KOPT-K1 (cell line): ENCODE results near the gene TMEM247.
A peak's percentile ranks its signal among the peaks of the same experiment; 100 is the strongest.

ENCODE experiments used
- H3K27ac ChIP-seq: fragments of 200-600 bp; sonication (generic); 2 replicates; pipeline ENCODE4 v1.5.1; 2016; ENCODE audit warnings: antibody characterized with exemption, mild to moderate bottlenecking, low read depth, low read length; ENCODE audit not compliant: poor library complexity, severe bottlenecking
- H3K36me3 ChIP-seq: fragments of 200-600 bp; sonication (generic); 2 replicates; pipeline ENCODE4 v1.5.1; 2017; ENCODE audit warnings: antibody characterized with exemption, mild to moderate bottlenecking, low read length, moderate library complexity; ENCODE audit not compliant: insufficient read depth
- H3K9me3 ChIP-seq: fragments of 200-600 bp; sonication (generic); 2 replicates; pipeline ENCODE4 v1.5.1; 2017; ENCODE audit warnings: antibody characterized with exemption, low read length, mild to moderate bottlenecking; ENCODE audit not compliant: insufficient read depth, poor library complexity, severe bottlenecking

TMEM247 gene

DNA sequence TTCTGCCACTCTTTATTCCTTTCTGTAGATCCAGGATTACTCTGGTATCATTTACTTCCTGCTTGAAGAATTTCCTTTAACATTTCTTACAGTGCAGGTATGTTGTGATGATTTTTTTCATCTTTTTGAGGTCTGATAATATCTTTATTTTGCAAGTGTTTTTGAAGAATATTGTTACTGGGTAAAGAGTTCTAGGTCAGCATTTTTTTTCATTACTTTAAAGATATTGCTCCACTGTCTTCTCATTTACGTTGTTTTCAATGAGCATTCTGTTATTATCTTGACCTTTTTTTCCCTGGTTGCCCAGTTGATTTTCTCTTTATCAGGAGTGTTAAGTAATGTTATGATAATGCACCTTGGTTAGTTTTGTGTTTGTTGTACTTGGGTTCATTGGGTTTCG, 31.7 kb upstream of the TMEM247 start:
- no peaks in the 10 kb centered on the region for H3K36me3 ChIP-seq
- H3K9me3 ChIP-seq = peaks cover 16% of the 10 kb centered on the region
- no peak overlapping the region for H3K27ac ChIP-seq

DNA sequence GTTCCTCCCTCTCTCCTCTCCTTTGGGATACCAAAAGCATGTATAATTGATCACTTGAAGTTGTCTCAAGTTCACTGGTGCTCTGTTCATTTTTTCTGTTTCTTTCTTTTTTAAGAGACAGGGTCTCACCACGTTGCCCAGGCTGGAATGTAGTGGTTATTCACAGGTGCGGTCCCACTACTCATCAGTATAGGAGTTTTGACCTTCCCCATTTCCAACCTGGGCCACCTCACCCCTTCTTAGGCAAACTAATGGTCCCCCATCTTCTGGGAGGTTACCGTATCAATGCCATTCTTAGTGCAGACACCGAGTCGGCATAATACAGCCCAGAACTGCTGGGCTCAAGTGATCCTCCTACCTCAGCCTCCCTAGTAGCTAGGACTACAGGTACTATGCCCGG, 31.3 kb upstream of the TMEM247 start:
- Histone ChIP-seq H3K36me3 (no peaks in the 10 kb centered on the region), H3K9me3 (peaks cover 16% of the 10 kb centered on the region), H3K27ac (no peak overlapping the region)

DNA sequence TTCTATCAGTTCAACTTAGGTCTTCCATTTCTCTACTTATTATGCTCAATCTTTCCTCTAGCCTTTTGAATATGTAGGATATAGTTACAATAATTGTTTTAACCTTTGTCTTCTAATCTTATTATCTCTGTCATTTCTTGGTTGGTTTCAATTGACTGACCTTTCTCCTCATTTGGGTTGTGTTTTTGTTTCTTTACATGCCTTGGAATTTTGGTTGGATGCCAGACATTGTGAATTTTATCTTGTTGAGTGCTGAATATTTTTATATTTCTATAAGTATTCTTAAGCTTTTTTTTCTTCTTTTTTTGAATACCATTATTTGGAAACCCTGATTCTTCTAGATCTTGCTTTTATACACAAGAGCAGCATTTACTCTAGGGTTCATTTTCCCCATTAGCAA, 30.7 kb upstream of the TMEM247 start:
- Histone ChIP-seq H3K27ac (no peak overlapping the region), H3K36me3 (no peaks in the 10 kb centered on the region), H3K9me3 (peaks cover 16% of the 10 kb centered on the region)

DNA sequence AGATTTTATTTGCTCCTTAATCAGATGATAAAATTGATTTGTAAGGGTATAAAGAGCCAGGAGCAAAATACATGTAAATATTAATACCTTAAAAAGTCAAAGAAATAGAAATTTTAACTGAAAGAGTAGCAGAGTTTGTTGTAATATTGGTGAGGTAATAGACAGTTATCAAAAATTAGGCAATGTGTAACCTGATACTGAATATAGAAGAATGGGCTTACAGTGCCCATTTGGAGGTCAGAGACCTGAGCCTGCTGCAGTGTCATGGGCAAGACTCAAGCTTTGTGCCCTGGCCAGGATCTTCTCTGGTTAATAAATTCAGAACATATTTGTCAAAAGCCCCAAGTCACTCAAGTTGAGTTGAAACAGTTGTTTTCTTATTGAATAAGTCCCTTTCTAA, 29.7 kb upstream of the TMEM247 start:
- H3K27ac ChIP-seq = no peak overlapping the region
- peaks cover 16% of the 10 kb centered on the region for H3K9me3 ChIP-seq
- no peaks in the 10 kb centered on the region for H3K36me3 ChIP-seq

DNA sequence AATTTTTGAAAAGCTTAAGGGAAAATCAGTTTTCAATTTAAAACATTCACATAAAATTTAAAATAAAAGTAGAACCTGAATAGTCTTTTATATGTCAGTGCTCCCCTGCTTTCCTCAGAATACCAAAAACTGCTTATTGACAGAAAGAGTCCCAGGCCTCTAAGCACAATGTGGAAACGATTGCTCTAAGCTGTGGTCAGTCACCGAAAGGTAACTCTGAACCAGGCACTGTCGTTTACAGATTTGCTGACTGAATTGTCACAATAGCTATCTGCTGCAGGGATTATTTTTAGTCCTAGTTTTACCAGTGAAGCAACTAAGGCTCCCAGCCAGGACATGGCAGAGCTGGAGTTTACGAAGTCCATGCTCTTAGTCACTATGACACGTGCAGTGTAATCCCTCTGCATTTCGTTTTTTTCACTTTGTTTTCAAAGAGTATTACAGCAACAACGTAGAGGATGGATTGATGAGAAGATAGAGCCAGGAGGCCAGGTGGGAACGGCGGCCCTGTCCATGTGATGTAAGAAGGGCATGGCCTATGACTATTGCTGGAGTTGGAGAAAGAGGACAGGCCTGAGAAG, 28.1 kb upstream of the TMEM247 start:
- Histone ChIP-seq H3K36me3 (no peaks in the 10 kb centered on the region), H3K9me3 (peaks cover 6% of the 10 kb centered on the region), H3K27ac (no peak overlapping the region)

DNA sequence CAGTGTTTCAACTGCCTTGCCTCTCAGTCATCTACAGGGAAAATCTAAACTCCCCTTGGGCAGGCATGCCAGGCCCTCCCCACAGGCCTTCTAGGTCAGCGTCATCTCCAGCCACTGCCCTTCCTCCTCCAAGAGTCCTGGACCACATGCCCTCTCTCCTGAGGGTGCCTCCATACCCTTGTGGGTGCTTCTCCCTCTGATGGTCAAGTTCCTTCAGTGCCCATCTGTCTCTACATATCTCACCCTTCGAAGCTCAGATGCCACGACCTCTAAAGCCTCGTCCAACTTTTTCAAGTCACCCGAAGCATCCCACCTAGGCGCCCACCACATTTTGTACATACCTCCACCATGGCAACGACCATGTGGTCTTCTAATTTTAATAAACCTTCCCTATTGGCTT, 22.6 kb upstream of the TMEM247 start:
- Histone ChIP-seq H3K36me3 (no peaks in the 10 kb centered on the region), H3K9me3 (no peaks in the 10 kb centered on the region), H3K27ac (no peak overlapping the region)

DNA sequence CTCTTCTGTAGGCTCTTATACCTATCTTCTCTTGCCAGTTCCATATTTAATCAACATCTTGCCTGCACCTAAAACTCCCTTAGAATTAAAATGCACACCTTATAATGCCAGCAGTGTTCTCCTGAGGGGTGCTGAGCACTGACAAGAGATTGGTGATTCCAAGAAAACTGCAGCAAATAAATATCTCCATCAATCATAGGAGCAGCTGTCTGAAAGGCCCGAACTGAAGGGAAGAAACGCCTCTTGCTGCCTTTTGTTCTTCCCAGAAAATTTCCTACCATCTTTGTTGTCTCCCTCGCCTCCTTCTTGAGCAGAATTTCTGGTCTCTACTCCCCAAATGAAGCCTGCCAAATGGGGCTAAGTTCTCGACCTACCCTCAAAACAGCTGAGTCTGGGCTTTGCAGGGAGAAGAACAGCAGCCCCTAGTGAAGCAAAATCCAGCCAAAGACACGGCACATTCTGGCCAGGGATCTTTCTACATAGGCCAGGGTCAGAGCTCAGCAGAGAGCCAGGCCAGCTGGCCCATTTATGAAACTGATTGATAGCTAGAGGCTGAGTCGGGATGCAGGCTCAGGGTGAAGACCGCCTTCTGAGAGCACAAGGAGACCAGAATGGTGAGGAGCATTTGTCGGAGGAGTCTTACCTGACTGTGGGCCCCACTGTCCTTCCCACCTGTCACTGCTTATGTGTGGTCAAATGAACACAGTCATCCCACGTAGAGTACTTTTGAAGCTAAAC, 20.4 kb upstream of the TMEM247 start:
- no peaks in the 10 kb centered on the region for H3K9me3 ChIP-seq
- H3K36me3 ChIP-seq = no peaks in the 10 kb centered on the region
- peak overlapping the region; percentile 8 for H3K27ac ChIP-seq

DNA sequence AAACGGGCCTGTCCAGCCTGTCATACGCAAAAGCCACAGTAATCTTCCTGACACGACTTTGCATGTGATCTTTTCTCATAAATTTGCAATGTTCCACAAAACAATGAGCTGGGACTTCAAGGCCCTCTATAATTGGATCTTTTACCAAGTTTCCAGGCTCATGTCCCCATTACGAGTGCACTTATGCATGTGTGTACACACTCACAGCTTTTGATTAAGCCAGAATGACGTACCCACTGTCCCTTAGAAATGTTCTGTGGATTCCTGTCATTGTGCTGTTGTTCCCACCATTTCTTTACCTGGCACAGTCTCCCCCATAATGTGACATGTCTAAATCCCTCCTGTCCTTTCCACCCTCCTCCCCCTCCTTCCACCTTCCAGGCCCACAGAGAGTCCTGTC, 19.7 kb upstream of the TMEM247 start:
- Histone ChIP-seq H3K27ac (peak overlapping the region; percentile 8), H3K36me3 (no peaks in the 10 kb centered on the region), H3K9me3 (no peaks in the 10 kb centered on the region)

DNA sequence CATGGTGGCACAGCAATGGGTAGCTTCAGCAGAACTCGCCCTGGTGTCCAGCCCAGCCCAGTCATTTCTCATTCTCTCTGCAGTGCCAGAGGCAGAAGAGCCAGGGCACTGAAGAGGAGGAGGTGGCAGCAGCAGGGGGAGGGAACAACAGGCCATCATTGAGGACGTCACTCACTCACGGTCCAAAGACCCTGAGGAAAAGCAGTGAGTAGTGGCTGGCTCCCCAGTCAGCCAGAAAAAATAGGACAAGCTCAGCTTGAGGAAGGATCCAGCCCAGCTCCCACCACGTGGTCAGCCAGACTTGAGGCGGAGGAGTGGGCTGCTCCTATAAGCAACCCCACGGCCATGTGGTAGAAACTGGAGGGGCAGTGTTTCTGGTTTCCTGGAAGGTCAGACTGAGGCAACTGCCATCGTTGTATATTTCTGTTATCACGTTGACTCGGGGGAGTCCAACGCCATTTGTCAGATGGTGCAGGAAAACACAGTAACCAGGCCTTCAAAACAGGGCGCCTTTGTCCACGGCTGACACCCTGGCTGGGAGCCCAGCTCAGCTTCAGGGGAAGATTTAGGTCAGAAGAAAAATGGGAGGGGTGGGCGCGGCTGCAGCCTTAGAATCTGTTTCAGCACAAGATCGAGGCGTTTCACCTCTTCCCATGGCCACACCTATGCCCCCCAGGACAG, 19.0 kb upstream of the TMEM247 start:
- Histone ChIP-seq H3K36me3 (no peaks in the 10 kb centered on the region), H3K9me3 (no peaks in the 10 kb centered on the region), H3K27ac (no peak overlapping the region)

DNA sequence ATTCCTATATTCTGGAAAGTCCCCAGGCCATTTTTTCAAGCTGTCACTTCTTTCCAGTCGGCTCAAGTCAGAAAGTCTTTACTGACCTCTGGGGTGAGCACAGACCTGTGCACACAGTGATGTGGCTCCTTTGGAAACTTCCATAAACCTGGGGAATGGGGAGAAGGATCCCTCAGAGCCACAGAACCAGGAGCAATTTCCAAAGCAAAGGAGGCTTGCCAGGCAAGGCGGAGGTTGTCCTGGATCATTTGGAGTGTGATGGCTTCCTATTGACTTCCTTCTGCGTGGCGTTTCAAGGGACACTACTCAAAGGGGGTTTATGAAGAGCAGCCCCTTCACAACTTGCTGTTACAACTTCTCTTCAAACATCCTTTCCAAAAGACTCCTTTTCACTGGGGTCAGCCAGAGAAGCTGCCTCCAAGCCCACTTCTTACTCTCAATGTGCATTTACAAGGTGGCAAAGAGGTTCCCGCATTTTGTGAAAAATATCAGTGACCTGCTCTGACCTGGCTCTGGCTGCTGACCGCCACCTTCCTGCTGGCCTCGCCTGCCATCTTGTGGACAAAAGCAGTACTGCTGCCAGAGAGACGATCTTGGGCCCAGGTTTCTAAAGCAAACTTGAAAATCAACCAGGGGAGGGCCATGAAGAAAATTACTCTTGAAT, 18.2 kb upstream of the TMEM247 start:
- H3K27ac ChIP-seq = peak overlapping the region; percentile 6
- H3K36me3 ChIP-seq = no peaks in the 10 kb centered on the region
- H3K9me3 ChIP-seq = no peaks in the 10 kb centered on the region

DNA sequence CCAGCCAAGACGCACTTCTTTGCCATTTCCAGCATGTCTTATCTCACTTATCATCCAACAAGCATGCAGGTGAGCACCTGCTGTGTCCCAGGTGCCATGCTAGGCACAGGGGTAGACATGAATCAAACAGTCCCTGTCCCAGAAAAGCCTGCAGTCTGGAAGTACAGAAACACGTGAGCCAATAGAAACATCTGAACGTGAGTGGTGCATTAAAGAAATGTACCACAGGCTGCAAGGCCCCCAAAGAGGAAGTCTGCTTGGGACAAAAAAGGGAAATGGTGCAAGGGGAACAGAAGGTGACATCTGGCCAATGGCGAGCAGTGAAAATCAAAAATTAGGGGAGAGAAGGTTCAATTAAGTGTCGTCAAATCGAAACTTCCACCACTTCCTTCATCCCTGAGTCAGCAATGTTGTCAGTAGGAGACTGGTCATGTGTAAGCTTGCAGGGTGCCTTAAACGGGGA, 17.6 kb upstream of the TMEM247 start:
- Histone ChIP-seq H3K9me3 (no peaks in the 10 kb centered on the region), H3K27ac (no peak overlapping the region), H3K36me3 (no peaks in the 10 kb centered on the region)

DNA sequence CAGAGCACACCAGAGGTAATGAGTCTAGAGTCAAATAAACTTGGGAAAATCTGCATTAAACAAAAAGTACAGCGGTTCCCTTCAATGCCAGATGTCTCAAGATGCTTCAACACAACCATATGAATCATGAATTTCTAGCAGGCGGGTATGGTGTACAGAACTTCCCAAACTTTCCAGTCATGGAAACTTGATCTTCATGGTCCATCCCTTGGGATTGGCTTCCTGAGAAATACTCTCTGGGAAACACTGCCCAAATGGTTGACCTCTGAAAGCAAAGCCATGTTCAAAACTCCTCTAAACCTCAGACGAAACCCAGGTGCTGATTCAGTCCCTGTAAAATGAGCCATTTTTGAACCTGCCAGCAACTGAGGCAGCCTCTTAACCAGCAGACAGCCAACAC, 16.4 kb upstream of the TMEM247 start:
- no peaks in the 10 kb centered on the region for H3K9me3 ChIP-seq
- no peak overlapping the region for H3K27ac ChIP-seq
- no peaks in the 10 kb centered on the region for H3K36me3 ChIP-seq

DNA sequence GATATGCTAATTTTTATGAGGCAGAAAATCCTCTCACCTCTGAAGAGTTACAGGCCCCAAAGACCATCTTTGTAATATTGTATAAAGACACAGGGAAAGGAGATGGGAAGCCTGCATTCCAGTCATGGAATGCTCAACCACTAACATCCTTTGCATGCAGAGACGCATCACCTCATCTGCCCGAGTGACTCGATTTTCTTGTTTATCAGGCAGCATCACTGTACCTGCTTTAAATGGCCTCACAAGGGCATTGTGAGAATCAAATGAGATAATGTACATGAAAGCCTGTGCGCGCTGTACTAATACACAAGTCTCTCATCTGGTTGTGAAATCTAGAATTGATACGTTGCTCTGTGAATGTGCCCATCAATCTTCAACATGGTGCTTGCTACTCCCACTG, 10.2 kb upstream of the TMEM247 start:
- H3K9me3 ChIP-seq = no peaks in the 10 kb centered on the region
- H3K36me3 ChIP-seq = no peaks in the 10 kb centered on the region
- H3K27ac ChIP-seq = no peak overlapping the region

DNA sequence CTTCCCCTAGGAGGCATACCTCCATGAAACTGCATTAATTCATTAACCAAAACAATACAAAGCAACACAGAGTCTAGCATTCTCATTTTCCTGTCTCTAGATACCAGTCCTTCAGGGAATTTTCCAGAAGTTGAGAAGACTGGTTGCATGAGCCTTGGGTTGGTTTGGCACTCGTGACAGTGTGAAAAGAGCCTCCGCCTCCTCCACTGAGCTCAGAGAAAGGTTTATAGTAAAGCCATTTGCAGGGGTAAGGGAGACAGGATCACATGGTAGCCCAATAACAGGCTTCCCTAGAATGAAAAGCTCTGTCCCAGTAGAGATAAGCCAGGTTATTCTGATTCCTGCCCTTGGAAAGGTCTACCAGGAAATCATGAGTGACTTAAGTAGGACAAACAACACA, 9.7 kb upstream of the TMEM247 start:
- H3K9me3 ChIP-seq = no peaks in the 10 kb centered on the region
- no peaks in the 10 kb centered on the region for H3K36me3 ChIP-seq
- H3K27ac ChIP-seq = no peak overlapping the region

DNA sequence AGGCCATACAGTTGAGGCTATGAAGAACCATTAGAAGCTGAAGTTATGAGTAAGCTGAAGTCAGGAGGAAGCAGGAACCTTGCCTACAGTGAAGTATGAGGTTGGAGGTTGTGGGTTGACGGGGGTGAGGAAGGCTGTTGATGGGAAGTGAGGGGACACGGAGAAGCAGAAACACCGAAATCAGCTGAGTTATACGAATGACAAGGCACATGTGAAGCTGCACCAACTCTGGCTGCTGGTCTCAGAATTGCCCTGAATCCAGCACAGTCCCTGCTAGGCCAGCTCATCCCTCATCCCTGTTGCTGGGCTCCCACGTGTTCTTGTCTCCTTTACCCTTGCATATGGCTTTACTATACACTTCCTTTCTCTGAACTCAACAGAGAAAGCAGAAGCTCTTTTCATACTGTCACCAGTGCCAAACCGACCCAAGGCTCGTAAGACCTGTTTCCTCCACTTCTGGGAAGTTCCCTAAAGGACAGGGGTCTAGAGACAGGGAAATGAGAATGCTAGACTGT, 9.2 kb upstream of the TMEM247 start:
- H3K36me3 ChIP-seq = no peaks in the 10 kb centered on the region
- H3K9me3 ChIP-seq = no peaks in the 10 kb centered on the region
- no peak overlapping the region for H3K27ac ChIP-seq
